K562 (cell line): ENCODE measurements around the gene MERTK. TPM values are rescaled to one million over a fixed set of nuclear protein-coding genes. Genes with fewer than 3 reads are reported as not detected.

Experiments
- ATAC-seq: fragments of 200-7000 bp; cut with Tn5 transposase; 3 replicates; pipeline ENCODE4 v1.9.1; 2020; ENCODE audit warnings: moderate library complexity
- BruUV-seq: library from RNA; stranded (reverse); fragments of 400-500 nt; replicated peaks from 2 replicates; lab custom pipeline; 2021; lab: Mats Ljungman, UMichigan
- CTCF ChIA-PET: fragments of 300-600 bp; formaldehyde crosslinking; extraction: SDS; loops from one replicate; lab custom pipeline; 2021; ENCODE audit warnings: low intra/inter-chr PET ratio; lab: Yijun Ruan, JAX
- POLR2A ChIA-PET: fragments of 300-600, 350-650 bp; sonication (Branson Sonifier 250); formaldehyde crosslinking; extraction: SDS; loops from one replicate; lab custom pipeline; 2021; ENCODE audit warnings: antibody characterized with exemption, inconsistent platforms; lab: Yijun Ruan, JAX
- DNase-seq, 4 experiments: peaks; one replicate each; pipeline versions ENCODE4 v3.0.0 to v3.0.0-alpha.2; 2011 to 2018; ENCODE audit warnings: low spot score in 3 of 4, mixed read lengths in 3 of 4; ENCODE audit errors: extremely low read depth in 1 of 4
- FAIRE-seq: peaks from 2 replicates; lab custom pipeline; 2011; peaks lifted over from hg19 to GRCh38; lab: Jason Lieb, UNC
- H2AFZ ChIP-seq: 2 replicates; pipeline ENCODE4 v1.6.0; 2011; ENCODE audit warnings: low read depth, low read length, control low read depth, inconsistent platforms
- H3K27ac ChIP-seq: fragments of 200-600 bp; 3 replicates; pipeline ENCODE4 v1.8.0; 2011; ENCODE audit warnings: low read depth, mild to moderate bottlenecking, control low read depth, inconsistent platforms, low read length, moderate library complexity, mixed read lengths; ENCODE audit errors: extremely low read depth
- H3K27me3 ChIP-seq, 2 experiments: fragments of 300-600 bp in 1 of 2; 2 replicates in 1 of 2; 3 replicates in 1 of 2; pipeline versions ENCODE4 v1.6.0 to v1.8.0; 2011; ENCODE audit warnings: inconsistent platforms in 2 of 2, low read length in 2 of 2, mild to moderate bottlenecking in 1 of 2, mixed read lengths in 1 of 2, moderate library complexity in 1 of 2; ENCODE audit not compliant: control insufficient read depth in 2 of 2, insufficient read depth in 2 of 2
- H3K36me3 ChIP-seq: fragments of 300-600 bp; 3 replicates; pipeline ENCODE4 v1.8.0; 2011; ENCODE audit warnings: mild to moderate bottlenecking, low read length, inconsistent platforms; ENCODE audit not compliant: control insufficient read depth, insufficient read depth
- H3K4me1 ChIP-seq, 2 experiments: fragments of 200-600 bp in 1 of 2; replicated peaks in 1 of 2; 2 replicates in 1 of 2; 3 replicates in 1 of 2; pipeline versions ENCODE4 v1.5.1 to v1.8.0; 2011; ENCODE audit warnings: inconsistent platforms in 2 of 2, low read length in 2 of 2, mild to moderate bottlenecking in 1 of 2, mixed read lengths in 1 of 2, moderate library complexity in 1 of 2; ENCODE audit not compliant: control insufficient read depth in 2 of 2, insufficient read depth in 2 of 2
- H3K4me2 ChIP-seq: 2 replicates; pipeline ENCODE4 v1.6.1; 2011; ENCODE audit warnings: low read length, control low read depth, inconsistent platforms, mixed read lengths; ENCODE audit not compliant: insufficient read depth
- H3K4me3 ChIP-seq: fragments of 200-600 bp; sonication (generic), shearing (Covaris generic); 2 replicates; pipeline ENCODE4 v1.5.1; 2016; ENCODE audit warnings: control low read depth, inconsistent platforms
- H3K79me2 ChIP-seq: fragments of 200-600 bp; 3 replicates; pipeline ENCODE4 v1.8.0; 2011; ENCODE audit warnings: low read length, inconsistent platforms; ENCODE audit not compliant: control insufficient read depth, insufficient read depth
- H3K9ac ChIP-seq, 2 experiments: 2 replicates each; pipeline versions ENCODE4 v1.6.0 to v1.6.1; 2011; ENCODE audit warnings: low read depth in 2 of 2, low read length in 2 of 2, control low read depth in 1 of 2, inconsistent platforms in 1 of 2, mild to moderate bottlenecking in 1 of 2, mixed read lengths in 1 of 2; ENCODE audit not compliant: insufficient read depth in 1 of 2
- H3K9me1 ChIP-seq: one replicate; pipeline ENCODE4 v1.6.0; 2011; ENCODE audit warnings: inconsistent platforms, mild to moderate bottlenecking, low read length, moderate library complexity; ENCODE audit not compliant: control insufficient read depth, insufficient read depth
- H3K9me3 ChIP-seq: replicated peaks from 2 replicates; pipeline ENCODE4 v1.5.1; 2011; ENCODE audit warnings: low read depth, low read length, inconsistent platforms; ENCODE audit not compliant: control insufficient read depth, insufficient read depth
- H4K20me1 ChIP-seq: replicated peaks from 2 replicates; pipeline ENCODE4 v1.6.1; 2011; ENCODE audit warnings: low read length, inconsistent platforms, mixed read lengths; ENCODE audit not compliant: control insufficient read depth, insufficient read depth
- CCAR2 ChIP-seq: fragments of 200-400 bp; formaldehyde crosslinking; IDR thresholded peaks from 2 replicates; pipeline ENCODE4 v1.6.1; 2017; ENCODE audit warnings: mild to moderate bottlenecking, low read depth, low read length
- GATA2 ChIP-seq: sonication (generic); formaldehyde crosslinking; IDR thresholded peaks from 2 replicates; pipeline ENCODE4 v1.4.0; 2020; ENCODE audit warnings: mild to moderate bottlenecking, missing genetic modification reagents
- JUNB ChIP-seq: fragments of 450-650 bp; formaldehyde crosslinking; conservative IDR thresholded peaks from 2 replicates; pipeline ENCODE4 v1.4.0; 2020; ENCODE audit warnings: mild to moderate bottlenecking
- KLF6 ChIP-seq: fragments of 250-450 bp; sonication (Bioruptor Pico); IDR thresholded peaks from 2 replicates; pipeline ENCODE4 v1.4.0; 2020; ENCODE audit warnings: mild to moderate bottlenecking, moderate library complexity, borderline replicate concordance
- PCBP2 ChIP-seq: fragments of 200-400 bp; formaldehyde crosslinking; IDR thresholded peaks from 2 replicates; pipeline ENCODE4 v1.6.1; 2018; ENCODE audit warnings: low read length, low read depth, mild to moderate bottlenecking, moderate library complexity; ENCODE audit not compliant: poor library complexity, severe bottlenecking
- PHTF2 ChIP-seq: fragments of 250-450 bp; sonication (Bioruptor Pico); IDR thresholded peaks from 2 replicates; pipeline ENCODE4 v1.5.0; 2021; ENCODE audit warnings: mild to moderate bottlenecking
- POLR3A ChIP-seq: IDR thresholded peaks from 2 replicates; pipeline ENCODE4 v1.6.1; 2011; ENCODE audit warnings: borderline replicate concordance, mild to moderate bottlenecking, moderate library complexity; ENCODE audit not compliant: insufficient read length, insufficient read depth; ENCODE audit errors: extremely low read depth
- PTTG1 ChIP-seq: fragments of 450-650 bp; IDR thresholded peaks from 2 replicates; pipeline ENCODE4 v1.6.1; 2016; ENCODE audit warnings: low read depth, mild to moderate bottlenecking, missing genetic modification characterization, missing compliant biosample characterization
- SMARCA5 ChIP-seq: fragments of 450-650 bp; IDR thresholded peaks from 2 replicates; pipeline ENCODE4 v1.6.1; 2016
- TCF3 ChIP-seq: sonication (generic); formaldehyde crosslinking; IDR thresholded peaks from 2 replicates; pipeline ENCODE4 v1.4.0; 2020; ENCODE audit warnings: mild to moderate bottlenecking, missing genetic modification reagents
- TEAD4 ChIP-seq, 2 experiments: sonication (generic) in 1 of 2; formaldehyde crosslinking in 1 of 2; IDR thresholded peaks; 2 replicates each; pipeline versions ENCODE4 v1.6.1 to v1.8.0; 2012 to 2022; ENCODE audit warnings: borderline replicate concordance in 1 of 2, inconsistent platforms in 1 of 2, low read length in 1 of 2, mild to moderate bottlenecking in 1 of 2, missing genetic modification reagents in 1 of 2
- ZNF165 ChIP-seq: fragments of 250-450 bp; sonication (Bioruptor Pico); IDR thresholded peaks from 2 replicates; pipeline ENCODE4 v1.4.0; 2020; ENCODE audit warnings: borderline replicate concordance
- ZNF282 ChIP-seq: sonication (generic); formaldehyde crosslinking; IDR thresholded peaks from 2 replicates; pipeline ENCODE4 v1.8.1; 2023; ENCODE audit warnings: missing genetic modification reagents
- ZNF77 ChIP-seq: fragments of 250-450 bp; sonication (Bioruptor Pico); IDR thresholded peaks from 2 replicates; pipeline ENCODE4 v1.5.0; 2020
- WGBS: fragments of 100-300 bp; shearing (Covaris generic); methylation state at CpG from one replicate; pipeline ENCODE4 v1.1.6; 2016; ENCODE audit warnings: low coverage, mixed read lengths; ENCODE audit not compliant: insufficient coverage; ENCODE audit errors: missing lambda C conversion rate; 5-methylcytosine and 5-hydroxymethylcytosine counted together
- in situ Hi-C: fragments of 300-500 bp; cut with MboI; formaldehyde crosslinking; loops from 4 replicates; pipeline ENCODE4 v1.15.0; 2018; ENCODE audit warnings: inconsistent platforms, mixed read lengths
- intact Hi-C: fragments of 100-400 bp; cut with micrococcal nuclease; formaldehyde crosslinking; loops from 2 replicates; pipeline ENCODE4 v1.14.2; 2022
- polyA plus RNA-seq, 8 experiments: library from polyadenylated mRNA; depleted of rRNA in 4 of 8; stranded (reverse) in 5 of 8; unstranded in 3 of 8; fragments of >200 nt; fragmentation: Nextera tagmentation in 2 of 8; fragmentation: Illumina TruSeq in 1 of 8; extraction: Ambion mirVana in 2 of 8; extraction: Trizol in 1 of 8; gene quantifications; 2 replicates each; pipeline versions ENCODE4 v1.2.1 to v1.2.3, GENCODE V29; 2011 to 2014; ENCODE audit warnings: inconsistent platforms in 1 of 8, missing spikeins in 1 of 8
- total RNA-seq, 7 experiments: library from RNA; depleted of rRNA in 6 of 7; stranded (reverse); fragments of >200 nt in 6 of 7; fragmentation: Illumina TruSeq in 2 of 7; extraction: Trizol in 2 of 7; gene quantifications; 2 replicates each; pipeline versions ENCODE4 v1.2.1 to v1.2.3, GENCODE V29; 2011 to 2021; ENCODE audit warnings: low replicate concordance in 1 of 7
- TF ChIP-seq, protein P1 (sequence below): fragments of 250-450 bp; sonication (Bioruptor Pico); IDR thresholded peaks from 2 replicates; pipeline ENCODE4 v1.5.0; 2022; ENCODE audit warnings: mild to moderate bottlenecking
- TF ChIP-seq, protein P2 (sequence below), 2 experiments: fragments of 250-450 bp in 1 of 2; fragments of 450-650 bp in 1 of 2; sonication (Bioruptor Pico) in 1 of 2; IDR thresholded peaks; 2 replicates each; pipeline versions ENCODE4 v1.6.1 to v1.8.0; 2016 to 2021; ENCODE audit warnings: mild to moderate bottlenecking in 2 of 2, moderate library complexity in 2 of 2, missing compliant biosample characterization in 1 of 2, missing genetic modification characterization in 1 of 2
- TF ChIP-seq, protein P3 (sequence below): fragments of 450-650 bp; conservative IDR thresholded peaks from 2 replicates; pipeline ENCODE4 v1.6.1; 2016; ENCODE audit warnings: missing genetic modification characterization, low read depth, mild to moderate bottlenecking, missing compliant biosample characterization, moderate library complexity

Gene MERTK
- total and polyA plus RNA-seq, 9 of the 15 experiments (the other 6 are each of a cell fraction or from before 2014, with no cell fraction given) = 0.23 to 1.6 (median 0.74) TPM

DNA sequence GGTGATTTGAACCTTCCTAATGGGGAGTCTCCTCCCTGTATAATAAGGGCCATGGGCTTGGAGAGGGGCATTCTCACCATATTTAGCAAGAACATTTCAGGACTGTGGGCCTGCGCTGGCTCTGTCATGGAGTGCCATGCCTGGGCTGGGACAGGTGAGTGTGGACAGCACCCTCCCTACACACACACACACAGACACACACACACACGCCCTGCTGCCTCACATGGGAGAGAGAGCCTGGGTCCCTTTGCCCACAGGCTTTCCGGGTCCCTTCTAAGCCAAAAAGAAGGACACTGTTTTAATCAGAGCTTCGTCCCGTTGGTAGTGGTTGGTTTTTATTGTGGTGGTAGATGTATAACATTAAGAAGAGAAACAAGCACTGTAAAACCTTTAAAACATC is 125.3 kb downstream of the MERTK start:
- Histone ChIP-seq H3K9ac (no peak overlapping the region), H3K79me2 (no peaks in the 10 kb centered on the region), H3K9me3 (no peaks in the 10 kb centered on the region), H3K27me3 (no peaks in the 10 kb centered on the region), H3K9me1 (no peaks in the 10 kb centered on the region), H3K4me2 (no peak overlapping the region), H3K36me3 (no peaks in the 10 kb centered on the region), H3K4me3 (no peak overlapping the region), H4K20me1 (no peaks in the 10 kb centered on the region), H3K4me1 (peaks cover 13 to 31% of the 10 kb centered on the region in 2 experiments; a peak in 4 of 5 replicates), H3K27ac (no peak overlapping the region), H2AFZ (no peak overlapping the region)
- CTCF ChIA-PET = no interaction called here
- TF ChIP-seq, protein P1, sequence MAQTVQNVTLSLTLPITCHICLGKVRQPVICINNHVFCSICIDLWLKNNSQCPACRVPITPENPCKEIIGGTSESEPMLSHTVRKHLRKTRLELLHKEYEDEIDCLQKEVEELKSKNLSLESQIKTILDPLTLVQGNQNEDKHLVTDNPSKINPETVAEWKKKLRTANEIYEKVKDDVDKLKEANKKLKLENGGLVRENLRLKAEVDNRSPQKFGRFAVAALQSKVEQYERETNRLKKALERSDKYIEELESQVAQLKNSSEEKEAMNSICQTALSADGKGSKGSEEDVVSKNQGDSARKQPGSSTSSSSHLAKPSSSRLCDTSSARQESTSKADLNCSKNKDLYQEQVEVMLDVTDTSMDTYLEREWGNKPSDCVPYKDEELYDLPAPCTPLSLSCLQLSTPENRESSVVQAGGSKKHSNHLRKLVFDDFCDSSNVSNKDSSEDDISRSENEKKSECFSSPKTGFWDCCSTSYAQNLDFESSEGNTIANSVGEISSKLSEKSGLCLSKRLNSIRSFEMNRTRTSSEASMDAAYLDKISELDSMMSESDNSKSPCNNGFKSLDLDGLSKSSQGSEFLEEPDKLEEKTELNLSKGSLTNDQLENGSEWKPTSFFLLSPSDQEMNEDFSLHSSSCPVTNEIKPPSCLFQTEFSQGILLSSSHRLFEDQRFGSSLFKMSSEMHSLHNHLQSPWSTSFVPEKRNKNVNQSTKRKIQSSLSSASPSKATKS (CRISPR knock-in tag) = no peak
- TF ChIP-seq POLR3A (no peak), JUNB (CRISPR knock-in tag) (no peak), CCAR2 (no peak), ZNF282 (no peak), GATA2 (CRISPR knock-in tag) (no peak), TEAD4 (IDR thresholded peaks at IDR 0.05; ENCODE audit: low read length) (no peak), TEAD4 (CRISPR knock-in tag; IDR thresholded peaks at IDR 0.05; ENCODE audit: borderline replicate concordance) (no peak), KLF6 (CRISPR knock-in tag) (no peak), SMARCA5 (no peak), ZNF165 (CRISPR knock-in tag) (no peak), PTTG1 (tag) (no peak), TCF3 (CRISPR knock-in tag) (no peak), ZNF77 (no peak), PCBP2 (no peak), PHTF2 (CRISPR knock-in tag) (no peak)
- TF ChIP-seq, protein P2, sequence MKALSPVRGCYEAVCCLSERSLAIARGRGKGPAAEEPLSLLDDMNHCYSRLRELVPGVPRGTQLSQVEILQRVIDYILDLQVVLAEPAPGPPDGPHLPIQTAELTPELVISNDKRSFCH (CRISPR knock-in tag; IDR thresholded peaks at IDR 0.05) = no peak
- TF ChIP-seq, protein P2 (tag; IDR thresholded peaks at IDR 0.05) = no peak
- TF ChIP-seq, protein P3, sequence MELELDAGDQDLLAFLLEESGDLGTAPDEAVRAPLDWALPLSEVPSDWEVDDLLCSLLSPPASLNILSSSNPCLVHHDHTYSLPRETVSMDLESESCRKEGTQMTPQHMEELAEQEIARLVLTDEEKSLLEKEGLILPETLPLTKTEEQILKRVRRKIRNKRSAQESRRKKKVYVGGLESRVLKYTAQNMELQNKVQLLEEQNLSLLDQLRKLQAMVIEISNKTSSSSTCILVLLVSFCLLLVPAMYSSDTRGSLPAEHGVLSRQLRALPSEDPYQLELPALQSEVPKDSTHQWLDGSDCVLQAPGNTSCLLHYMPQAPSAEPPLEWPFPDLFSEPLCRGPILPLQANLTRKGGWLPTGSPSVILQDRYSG = no peak
- 78% methylated on average over 5 of the region's 5 CpGs for WGBS
- no peak for DNase-seq
- in situ Hi-C loops (no loop called here), intact Hi-C loops (no loop called here)
- POLR2A ChIA-PET = interaction anchor here (0.7 kb wide), 1 partner anchor 656 kb away, joined by 4 read pairs; no protein-coding TSS in a partner anchor
- ATAC-seq = no peak
- no peak for FAIRE-seq
- no TSS peak for BruUV-seq
